ENCODE measurements around the gene TRIP10.

DNA sequence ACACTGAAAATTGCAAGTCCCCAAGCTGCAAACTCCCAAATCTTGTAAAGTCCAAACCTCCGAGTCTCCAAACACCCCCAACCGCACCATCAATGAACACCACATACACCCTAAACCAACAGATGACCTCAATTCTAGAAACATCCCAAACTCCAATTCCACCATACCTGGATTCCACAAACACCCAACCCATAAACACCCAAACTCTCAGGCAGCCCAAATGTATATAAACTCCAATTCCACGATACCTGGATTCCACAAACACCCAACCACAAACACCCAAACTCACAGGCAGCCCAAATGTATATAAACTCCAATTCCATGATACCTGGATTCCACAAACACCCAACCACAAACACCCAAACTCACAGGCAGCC lies 19.5 kb upstream of the TRIP10 start:
- TF ChIP-seq, protein P1, sequence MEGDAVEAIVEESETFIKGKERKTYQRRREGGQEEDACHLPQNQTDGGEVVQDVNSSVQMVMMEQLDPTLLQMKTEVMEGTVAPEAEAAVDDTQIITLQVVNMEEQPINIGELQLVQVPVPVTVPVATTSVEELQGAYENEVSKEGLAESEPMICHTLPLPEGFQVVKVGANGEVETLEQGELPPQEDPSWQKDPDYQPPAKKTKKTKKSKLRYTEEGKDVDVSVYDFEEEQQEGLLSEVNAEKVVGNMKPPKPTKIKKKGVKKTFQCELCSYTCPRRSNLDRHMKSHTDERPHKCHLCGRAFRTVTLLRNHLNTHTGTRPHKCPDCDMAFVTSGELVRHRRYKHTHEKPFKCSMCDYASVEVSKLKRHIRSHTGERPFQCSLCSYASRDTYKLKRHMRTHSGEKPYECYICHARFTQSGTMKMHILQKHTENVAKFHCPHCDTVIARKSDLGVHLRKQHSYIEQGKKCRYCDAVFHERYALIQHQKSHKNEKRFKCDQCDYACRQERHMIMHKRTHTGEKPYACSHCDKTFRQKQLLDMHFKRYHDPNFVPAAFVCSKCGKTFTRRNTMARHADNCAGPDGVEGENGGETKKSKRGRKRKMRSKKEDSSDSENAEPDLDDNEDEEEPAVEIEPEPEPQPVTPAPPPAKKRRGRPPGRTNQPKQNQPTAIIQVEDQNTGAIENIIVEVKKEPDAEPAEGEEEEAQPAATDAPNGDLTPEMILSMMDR (IDR thresholded peaks at IDR 0.05) = no peak
- TF ChIP-seq POLR2AphosphoS5 (IDR thresholded peaks at IDR 0.05) (no peak), POLR2A (IDR thresholded peaks at IDR 0.05) (no peak)
